Ovary (tissue), 9 donors: Measurements from ENCODE around the gene KLHL22. TPM values are rescaled to one million over a fixed set of nuclear protein-coding genes. Genes with fewer than 3 reads are reported as not detected.

Source experiments
- DNase-seq, 5 donors: peaks; one replicate each; pipeline ENCODE4 v3.0.0-alpha.2; 2019 to 2020
- H3K27ac ChIP-seq, 2 donors: fragments of 200-600 bp; one replicate each; pipeline versions ENCODE4 v1.5.1 to v1.8.0; 2019 to 2022
- H3K27me3 ChIP-seq: fragments of 200-600 bp; one replicate; pipeline ENCODE4 v1.8.0; 2022
- H3K36me3 ChIP-seq: fragments of 200-600 bp; sonication (generic); one replicate; pipeline ENCODE4 v1.5.1; 2019
- H3K4me1 ChIP-seq: one replicate; pipeline ENCODE4 v1.8.1; 2013; ENCODE audit warnings: mild to moderate bottlenecking, moderate library complexity; ENCODE audit not compliant: insufficient read depth
- H3K4me3 ChIP-seq: fragments of 200-600 bp; sonication (generic); one replicate; pipeline ENCODE4 v1.5.1; 2017
- H3K9me3 ChIP-seq, 2 donors: fragments of 200-600 bp in 1 of 2; sonication (generic) in 1 of 2; one replicate each; pipeline versions ENCODE4 v1.5.1 to v1.8.1; 2013 to 2019; ENCODE audit warnings: mild to moderate bottlenecking in 1 of 2, moderate library complexity in 1 of 2
- EP300 ChIP-seq: sonication (generic); formaldehyde crosslinking; IDR thresholded peaks from one replicate; pipeline ENCODE4 v1.6.1; 2017; ENCODE audit warnings: antibody characterized with exemption
- POLR2A ChIP-seq: fragments of 450-650 bp; IDR thresholded peaks from one replicate; pipeline ENCODE4 v1.6.1; 2017; ENCODE audit warnings: antibody characterized with exemption, mild to moderate bottlenecking, moderate library complexity
- WGBS, 3 donors: extraction: QIAGEN DNeasy Blood & Tissue Kit in 1 of 3; methylation state at CpG; one replicate each; pipeline versions ENCODE4 v1.1.5 to v1.1.7; 2013 to 2017; 5-methylcytosine and 5-hydroxymethylcytosine counted together
- intact Hi-C, 4 donors: fragments of 100-400 bp; cut with DNase I; formaldehyde crosslinking; loops; one replicate each; pipeline versions ENCODE4 v1.11.0 to v1.15.1; 2022 to 2023
- polyA plus RNA-seq, 2 donors: library from polyadenylated mRNA; stranded (reverse); fragments of 200-250 nt in 1 of 2; fragments of 350-450 nt in 1 of 2; fragmentation: Illumina TruSeq in 1 of 2; extraction: RNeasy Lipid Tissue Mini Kit (QIAGEN cat#74804) in 1 of 2; gene quantifications; one replicate each; pipeline ENCODE4 v1.2.3, GENCODE V29; 2013 to 2014
- total RNA-seq, 7 donors: library from RNA; depleted of rRNA in 2 of 7; stranded (reverse); fragments of >200 nt in 2 of 7; fragmentation: NEBNext Ultra II Directional in 3 of 7; extraction: Animal tissue kit (Norgen Biotek cat#: 25700) in 3 of 7; gene quantifications; one replicate each; pipeline versions ENCODE4 v1.1.0 to v1.2.4, GENCODE V29; 2016 to 2023
- TF ChIP-seq, protein P1 (sequence below), 3 donors: fragments of 450-650 bp in 2 of 3; fragments of 200-600 bp in 1 of 3; IDR thresholded peaks; one replicate each; pipeline versions ENCODE4 v1.5.1 to v1.8.0; 2016 to 2022; ENCODE audit warnings: antibody characterized with exemption in 3 of 3, mild to moderate bottlenecking in 1 of 3
- donor health status: DM: no; HTN: no; CAD: no; lungs with moderate emphysema.
- donor health status: DM: no; HTN: no; CAD: no.
- donor health status: Bipolar disorder and iron deficiency.
- donor health status: DM: yes; HTN: yes; CAD: no.
- donor health status: DM: no; HTN: no; CAD: no.
- donor health status: DM: yes; HTN: yes; CAD: no.

KLHL22 gene
- total and polyA plus RNA-seq, 9 donors: 24.6 to 42.9 (median 28.7) TPM

DNA sequence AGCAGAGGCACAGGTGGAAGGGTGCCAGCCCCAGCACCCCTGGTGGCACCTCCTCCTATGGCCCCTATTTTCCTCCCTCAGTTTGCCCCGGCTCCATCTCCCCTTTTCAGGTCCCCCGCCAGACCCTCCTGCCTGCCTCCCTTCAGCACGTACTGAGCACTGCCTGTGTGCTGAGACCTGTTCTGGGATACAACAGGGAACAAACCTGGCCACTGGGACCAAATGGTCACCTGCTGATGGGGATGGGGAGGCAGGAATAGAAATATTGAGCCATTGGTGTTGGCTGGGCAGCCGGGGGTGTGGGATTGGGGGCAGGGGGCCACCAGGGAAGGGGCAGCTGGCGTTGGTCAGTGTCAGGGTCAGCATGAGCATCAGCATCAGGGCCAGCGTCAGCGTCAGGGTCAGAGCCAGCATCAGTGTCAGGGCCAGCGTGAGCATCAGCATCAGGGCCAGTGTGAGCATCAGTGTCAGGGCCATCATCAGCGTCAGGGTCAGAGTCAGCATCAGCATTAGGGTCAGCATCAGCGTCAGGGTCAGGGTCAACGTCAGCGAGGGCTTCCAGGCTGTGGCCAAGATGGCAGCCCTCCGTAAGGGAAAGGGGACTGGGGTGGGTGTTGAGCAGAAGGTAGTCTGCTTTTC lies 94.1 kb downstream of the KLHL22 start:
- DNase-seq: no peak
- intact Hi-C loops: loop anchor here in 1 of 4 donors (10.0 kb wide), 1 partner anchor 427 kb away; no protein-coding TSS in a partner anchor
- no peak overlapping the region for H3K27ac ChIP-seq
- TF ChIP-seq, protein P1, sequence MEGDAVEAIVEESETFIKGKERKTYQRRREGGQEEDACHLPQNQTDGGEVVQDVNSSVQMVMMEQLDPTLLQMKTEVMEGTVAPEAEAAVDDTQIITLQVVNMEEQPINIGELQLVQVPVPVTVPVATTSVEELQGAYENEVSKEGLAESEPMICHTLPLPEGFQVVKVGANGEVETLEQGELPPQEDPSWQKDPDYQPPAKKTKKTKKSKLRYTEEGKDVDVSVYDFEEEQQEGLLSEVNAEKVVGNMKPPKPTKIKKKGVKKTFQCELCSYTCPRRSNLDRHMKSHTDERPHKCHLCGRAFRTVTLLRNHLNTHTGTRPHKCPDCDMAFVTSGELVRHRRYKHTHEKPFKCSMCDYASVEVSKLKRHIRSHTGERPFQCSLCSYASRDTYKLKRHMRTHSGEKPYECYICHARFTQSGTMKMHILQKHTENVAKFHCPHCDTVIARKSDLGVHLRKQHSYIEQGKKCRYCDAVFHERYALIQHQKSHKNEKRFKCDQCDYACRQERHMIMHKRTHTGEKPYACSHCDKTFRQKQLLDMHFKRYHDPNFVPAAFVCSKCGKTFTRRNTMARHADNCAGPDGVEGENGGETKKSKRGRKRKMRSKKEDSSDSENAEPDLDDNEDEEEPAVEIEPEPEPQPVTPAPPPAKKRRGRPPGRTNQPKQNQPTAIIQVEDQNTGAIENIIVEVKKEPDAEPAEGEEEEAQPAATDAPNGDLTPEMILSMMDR (IDR thresholded peaks at IDR 0.05): no peak
- no peak for TF ChIP-seq POLR2A
- TF ChIP-seq EP300: no peak
- no peaks in the 10 kb centered on the region for H3K36me3 ChIP-seq
- no peaks in the 10 kb centered on the region for H3K9me3 ChIP-seq
- no peaks in the 10 kb centered on the region for H3K27me3 ChIP-seq
- 86 to 89% (median 88%) methylated on average over 13 of the region's 13 CpGs for WGBS, 3 donors
- H3K4me1 ChIP-seq: no peaks in the 10 kb centered on the region
- H3K4me3 ChIP-seq: no peak overlapping the region

DNA sequence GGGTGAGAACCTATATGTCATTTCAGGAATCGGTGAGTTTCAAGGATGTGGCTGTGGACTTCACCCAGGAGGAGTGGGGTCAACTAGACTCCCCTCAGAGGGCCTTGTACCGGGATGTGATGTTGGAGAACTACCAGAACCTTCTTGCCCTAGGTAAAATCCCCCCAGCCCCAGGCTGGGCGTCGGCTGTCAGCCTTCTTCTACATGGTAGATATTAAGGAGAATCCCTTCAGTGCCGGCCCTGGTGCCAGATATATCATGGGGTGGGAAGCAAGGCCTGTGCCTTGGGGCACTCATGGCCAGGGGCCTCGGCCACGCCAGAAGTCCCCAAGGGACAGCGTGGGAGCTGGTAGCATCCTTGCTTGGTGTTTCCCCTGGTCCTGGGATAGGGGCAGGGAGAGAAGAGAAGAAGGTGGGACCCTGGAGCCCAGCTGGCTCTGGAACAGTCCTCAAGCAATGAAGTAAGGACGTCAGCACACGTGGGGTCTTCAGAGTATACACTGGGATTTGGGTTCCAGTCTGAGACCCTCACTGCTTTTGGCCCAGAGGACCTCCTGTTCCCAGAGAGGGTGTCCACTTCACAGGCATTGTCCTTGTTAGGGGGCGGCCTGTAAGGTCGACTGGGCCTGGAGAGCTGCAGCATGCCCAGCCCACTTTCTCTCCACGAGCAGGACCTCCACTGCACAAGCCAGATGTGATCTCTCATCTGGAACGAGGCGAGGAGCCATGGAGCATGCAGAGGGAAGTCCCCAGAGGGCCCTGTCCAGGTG lies 94.8 kb downstream of the KLHL22 start:
- intact Hi-C loops: loop anchor here in 1 of 4 donors (10.0 kb wide), 1 partner anchor 426 kb away; no protein-coding TSS in a partner anchor
- Histone ChIP-seq H3K27ac (no peak overlapping the region), H3K9me3 (no peaks in the 10 kb centered on the region), H3K36me3 (no peaks in the 10 kb centered on the region), H3K4me3 (no peak overlapping the region), H3K27me3 (no peaks in the 10 kb centered on the region), H3K4me1 (no peaks in the 10 kb centered on the region)
- no peak for DNase-seq
- TF ChIP-seq POLR2A (no peak), EP300 (no peak)
- TF ChIP-seq, protein P1 (IDR thresholded peaks at IDR 0.05): no peak
- WGBS, 3 donors: 85 to 89% (median 87%) methylated on average over 15 of the region's 15 CpGs

DNA sequence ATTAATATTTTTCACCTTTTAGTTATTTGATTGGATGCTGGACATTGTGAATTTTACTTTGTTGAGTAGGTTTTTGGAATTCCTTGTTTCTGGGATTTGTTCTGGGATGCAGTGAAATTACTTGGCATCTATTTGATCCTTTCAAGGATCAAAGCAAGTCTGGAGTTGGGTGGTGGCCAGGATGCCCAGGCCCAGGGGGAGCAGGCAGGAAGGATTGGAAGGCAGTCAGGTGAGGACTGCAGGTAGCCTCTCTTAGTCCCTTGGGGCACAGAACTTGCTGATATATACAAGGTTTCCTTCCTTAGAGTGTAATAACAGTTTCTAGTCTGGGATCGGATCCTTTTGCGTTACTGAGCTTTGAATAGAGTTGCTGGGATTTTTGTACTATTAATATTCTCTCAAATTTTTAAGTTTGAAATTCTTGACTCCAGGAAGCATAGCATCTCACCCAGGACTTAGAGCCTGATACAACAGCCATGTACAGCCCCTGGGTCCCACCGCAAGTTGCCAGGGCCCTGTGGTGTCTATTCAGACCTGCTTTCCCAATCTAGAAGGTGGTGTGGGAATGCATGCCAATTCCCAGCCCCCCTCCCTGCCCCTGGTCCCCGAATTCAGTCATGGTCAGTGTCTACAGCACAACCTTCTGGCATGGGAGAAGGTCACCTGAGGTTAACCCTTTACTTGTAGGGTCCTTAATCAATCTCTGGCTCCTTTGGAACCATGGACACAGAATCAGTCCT lies 95.6 kb downstream of the KLHL22 start:
- intact Hi-C loops: loop anchor here in 1 of 4 donors (10.0 kb wide), 1 partner anchor 425 kb away; no protein-coding TSS in a partner anchor
- H3K4me1 ChIP-seq: peaks cover 3% of the 10 kb centered on the region
- H3K9me3 ChIP-seq: no peaks in the 10 kb centered on the region
- H3K4me3 ChIP-seq: no peak overlapping the region
- TF ChIP-seq EP300 (no peak), POLR2A (no peak)
- TF ChIP-seq, protein P1 (IDR thresholded peaks at IDR 0.05): no peak
- H3K27ac ChIP-seq: no peak overlapping the region
- DNase-seq: no peak
- no peaks in the 10 kb centered on the region for H3K36me3 ChIP-seq
- WGBS, 3 donors: 60 to 85% (median 64%) methylated on average over 4 of the region's 4 CpGs
- H3K27me3 ChIP-seq: no peaks in the 10 kb centered on the region

DNA sequence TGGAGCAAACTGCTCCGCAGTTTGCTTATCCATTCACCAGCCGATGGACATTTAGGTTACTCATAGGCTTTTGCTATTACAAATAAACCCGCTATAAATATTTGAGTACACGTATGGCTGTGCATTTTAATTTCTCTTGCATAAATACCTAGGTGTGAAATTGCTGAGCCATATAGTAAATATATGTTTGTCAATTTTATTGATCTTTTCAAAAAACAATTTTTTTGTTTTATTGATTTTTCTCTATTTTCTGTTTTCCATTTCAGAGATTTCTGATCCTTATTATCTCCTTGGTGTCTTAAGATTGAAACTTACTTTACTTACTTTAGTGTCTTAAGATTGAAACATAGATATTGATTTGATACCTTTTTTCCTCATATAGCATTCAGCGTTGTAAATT lies 97.2 kb downstream of the KLHL22 start:
- H3K4me1 ChIP-seq: peaks cover 6% of the 10 kb centered on the region
- no peak overlapping the region for H3K4me3 ChIP-seq
- no peak for DNase-seq
- intact Hi-C loops: no loop called here
- TF ChIP-seq, protein P1 (IDR thresholded peaks at IDR 0.05): no peak
- TF ChIP-seq POLR2A (no peak), EP300 (no peak)
- no peaks in the 10 kb centered on the region for H3K27me3 ChIP-seq
- no peaks in the 10 kb centered on the region for H3K9me3 ChIP-seq
- H3K36me3 ChIP-seq: no peaks in the 10 kb centered on the region
- no peak overlapping the region for H3K27ac ChIP-seq
- WGBS, 3 donors: 95 to 99% (median 96%) methylated on average over 5 of the region's 5 CpGs
